HEK293 (cell line): ENCODE measurements around the gene ABCF1.

Source experiments
- MEIS1 ChIP-seq: sonication (generic); formaldehyde crosslinking; IDR thresholded peaks from 2 replicates; pipeline ENCODE4 v1.8.1; 2022; ENCODE audit warnings: missing genetic modification reagents, mild to moderate bottlenecking, borderline replicate concordance
- MYNN ChIP-seq: fragments of 450-650 bp; formaldehyde crosslinking; IDR thresholded peaks from 2 replicates; pipeline ENCODE4 v1.5.1; 2016; ENCODE audit warnings: missing biosample characterization, missing genetic modification characterization, borderline replicate concordance
- ZBTB1 ChIP-seq: fragments of 450-650 bp; formaldehyde crosslinking; IDR thresholded peaks from 2 replicates; pipeline ENCODE4 v1.5.1; 2016; ENCODE audit warnings: missing biosample characterization, missing genetic modification characterization
- ZBTB17 ChIP-seq: fragments of 450-650 bp; formaldehyde crosslinking; IDR thresholded peaks from 2 replicates; pipeline ENCODE4 v1.5.1; 2016; ENCODE audit warnings: missing biosample characterization, missing genetic modification characterization
- ZNF266 ChIP-seq: fragments of 450-650 bp; formaldehyde crosslinking; IDR thresholded peaks from 2 replicates; pipeline ENCODE4 v1.5.1; 2016; ENCODE audit warnings: missing biosample characterization, missing genetic modification characterization, low read depth
- ZNF488 ChIP-seq: fragments of 450-650 bp; formaldehyde crosslinking; IDR thresholded peaks from 2 replicates; pipeline ENCODE4 v1.5.1; 2016; ENCODE audit warnings: missing biosample characterization, missing genetic modification characterization
- ZNF560 ChIP-seq: fragments of 450-650 bp; formaldehyde crosslinking; IDR thresholded peaks from 2 replicates; pipeline ENCODE4 v1.5.1; 2017; ENCODE audit warnings: missing biosample characterization, missing genetic modification characterization, borderline replicate concordance
- ZNF561 ChIP-seq: fragments of 450-650 bp; IDR thresholded peaks from 2 replicates; pipeline ENCODE4 v1.5.1; 2018; ENCODE audit warnings: missing biosample characterization, missing genetic modification characterization, borderline replicate concordance
- ZNF626 ChIP-seq: fragments of 450-650 bp; sonication (Bioruptor Pico); formaldehyde crosslinking; IDR thresholded peaks from 2 replicates; pipeline ENCODE4 v1.5.1; 2018; ENCODE audit warnings: missing biosample characterization, missing genetic modification characterization, inconsistent platforms
- TF ChIP-seq, protein P1 (sequence below): sonication (generic); formaldehyde crosslinking; IDR thresholded peaks from 2 replicates; pipeline ENCODE4 v1.8.1; 2022; ENCODE audit warnings: mild to moderate bottlenecking, moderate library complexity, missing genetic modification reagents

- no peak for TF ChIP-seq ZNF266
- no peak for TF ChIP-seq ZNF560 (tag by site-specific recombination)
- TF ChIP-seq ZNF488 (tag by site-specific recombination) = no peak
- TF ChIP-seq, protein P1, sequence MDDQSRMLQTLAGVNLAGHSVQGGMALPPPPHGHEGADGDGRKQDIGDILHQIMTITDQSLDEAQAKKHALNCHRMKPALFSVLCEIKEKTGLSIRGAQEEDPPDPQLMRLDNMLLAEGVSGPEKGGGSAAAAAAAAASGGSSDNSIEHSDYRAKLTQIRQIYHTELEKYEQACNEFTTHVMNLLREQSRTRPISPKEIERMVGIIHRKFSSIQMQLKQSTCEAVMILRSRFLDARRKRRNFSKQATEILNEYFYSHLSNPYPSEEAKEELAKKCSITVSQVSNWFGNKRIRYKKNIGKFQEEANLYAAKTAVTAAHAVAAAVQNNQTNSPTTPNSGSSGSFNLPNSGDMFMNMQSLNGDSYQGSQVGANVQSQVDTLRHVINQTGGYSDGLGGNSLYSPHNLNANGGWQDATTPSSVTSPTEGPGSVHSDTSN (CRISPR knock-in tag) = no peak
- no peak for TF ChIP-seq ZNF561
- TF ChIP-seq ZBTB1 (tag by site-specific recombination) = no peak
- no peak for TF ChIP-seq ZBTB17 (tag by site-specific recombination)
- TF ChIP-seq MYNN (tag by site-specific recombination) = no peak
- no peak for TF ChIP-seq ZNF626 (tag by site-specific recombination)
- no peak for TF ChIP-seq MEIS1 (CRISPR knock-in tag)
Measured at GRCh38 chr6:30557683-30557981, 13.6 kb upstream of the ABCF1 start.
